HepG2 (cell line): Measurements from ENCODE around the gene STC2. TPM values are rescaled to one million over a fixed set of nuclear protein-coding genes. Genes with fewer than 3 reads are reported as not detected.

ENCODE experiments used
- BRD4 ChIP-seq: sonication (generic); formaldehyde crosslinking; IDR thresholded peaks from 2 replicates; pipeline ENCODE4 v1.4.0; 2020; ENCODE audit warnings: missing genetic modification reagents
- DMAP1 ChIP-seq: IDR thresholded peaks from 2 replicates; pipeline ENCODE4 v1.6.1; 2016
- JUND ChIP-seq: sonication (generic); formaldehyde crosslinking; IDR thresholded peaks from 2 replicates; pipeline ENCODE4 v1.8.0; 2022; ENCODE audit warnings: mild to moderate bottlenecking, missing genetic modification reagents
- KDM4B ChIP-seq: sonication (generic); formaldehyde crosslinking; IDR thresholded peaks from 2 replicates; pipeline ENCODE4 v1.4.0; 2020; ENCODE audit warnings: missing genetic modification reagents
- KLF6 ChIP-seq: IDR thresholded peaks from 2 replicates; pipeline ENCODE4 v1.8.0; 2016; ENCODE audit warnings: missing biosample characterization, missing genetic modification reagents
- MED1 ChIP-seq: sonication (generic); formaldehyde crosslinking; IDR thresholded peaks from 2 replicates; pipeline ENCODE4 v1.4.0; 2020; ENCODE audit warnings: missing genetic modification reagents
- MED8 ChIP-seq: sonication (generic); formaldehyde crosslinking; IDR thresholded peaks from 2 replicates; pipeline ENCODE4 v1.8.1; 2023; ENCODE audit warnings: mild to moderate bottlenecking, missing genetic modification reagents; ENCODE audit not compliant: insufficient replicate concordance
- MLX ChIP-seq: IDR thresholded peaks from 2 replicates; pipeline ENCODE4 v1.6.1; 2016
- MLXIP ChIP-seq: sonication (generic); formaldehyde crosslinking; IDR thresholded peaks from 2 replicates; pipeline ENCODE4 v1.9.0; 2021; ENCODE audit warnings: missing genetic modification reagents, borderline replicate concordance
- NFYC ChIP-seq: IDR thresholded peaks from 2 replicates; pipeline ENCODE4 v1.6.1; 2016; ENCODE audit warnings: missing genetic modification reagents, missing compliant biosample characterization
- NRL ChIP-seq: sonication (generic); formaldehyde crosslinking; IDR thresholded peaks from 2 replicates; pipeline ENCODE4 v1.5.0; 2020; ENCODE audit warnings: missing genetic modification reagents, mild to moderate bottlenecking, moderate library complexity, borderline replicate concordance
- RARA ChIP-seq: IDR thresholded peaks from 2 replicates; pipeline ENCODE4 v1.6.1; 2016; ENCODE audit warnings: missing genetic modification reagents, missing compliant biosample characterization
- RBM22 ChIP-seq: fragments of 200-400 bp; formaldehyde crosslinking; optimal IDR thresholded peaks from 2 replicates; pipeline ENCODE3; 2017; ENCODE audit warnings: mild to moderate bottlenecking, low read length, moderate library complexity
- SCMH1 ChIP-seq: sonication (generic); formaldehyde crosslinking; IDR thresholded peaks from 2 replicates; pipeline ENCODE4 v1.9.0; 2021; ENCODE audit warnings: missing genetic modification reagents, mild to moderate bottlenecking, borderline replicate concordance
- SKI ChIP-seq: fragments of 450-650 bp; IDR thresholded peaks from one replicate; pipeline ENCODE4 v1.6.1; 2018; ENCODE audit warnings: mild to moderate bottlenecking; ENCODE audit not compliant: partially characterized antibody
- TBX2 ChIP-seq: sonication (generic); formaldehyde crosslinking; IDR thresholded peaks from 2 replicates; pipeline ENCODE4 v1.5.0; 2020; ENCODE audit warnings: missing genetic modification reagents, mild to moderate bottlenecking, borderline replicate concordance
- ZBTB44 ChIP-seq: sonication (generic); formaldehyde crosslinking; IDR thresholded peaks from 2 replicates; pipeline ENCODE4 v1.4.0; 2020; ENCODE audit warnings: missing genetic modification reagents
- ZKSCAN8 ChIP-seq: IDR thresholded peaks from 2 replicates; pipeline ENCODE4 v1.6.1; 2016; ENCODE audit warnings: borderline replicate concordance, missing genetic modification reagents, missing compliant biosample characterization
- ZNF18 ChIP-seq: sonication (generic); formaldehyde crosslinking; IDR thresholded peaks from 2 replicates; pipeline ENCODE4 v1.8.0; 2022; ENCODE audit warnings: mild to moderate bottlenecking, missing genetic modification reagents; ENCODE audit not compliant: insufficient replicate concordance
- ZNF276 ChIP-seq: sonication (generic); formaldehyde crosslinking; IDR thresholded peaks from 2 replicates; pipeline ENCODE4 v1.4.0; 2020; ENCODE audit warnings: mild to moderate bottlenecking, low read depth, missing genetic modification reagents
- ZNF564 ChIP-seq: sonication (generic); formaldehyde crosslinking; IDR thresholded peaks from 2 replicates; pipeline ENCODE4 v1.8.1; 2023; ENCODE audit warnings: mild to moderate bottlenecking, missing genetic modification reagents
- ZNF589 ChIP-seq: sonication (generic); formaldehyde crosslinking; conservative IDR thresholded peaks from 2 replicates; pipeline ENCODE4 v1.8.0; 2022; ENCODE audit warnings: mild to moderate bottlenecking, moderate library complexity, missing genetic modification reagents
- ZNF7 ChIP-seq: IDR thresholded peaks from 2 replicates; pipeline ENCODE4 v1.6.1; 2016; ENCODE audit warnings: missing biosample characterization, missing genetic modification reagents
- polyA plus RNA-seq, 8 experiments: library from polyadenylated mRNA; depleted of rRNA in 3 of 8; stranded (reverse) in 7 of 8; unstranded in 1 of 8; fragments of >200 nt; fragmentation: Illumina TruSeq in 4 of 8; extraction: Trizol in 4 of 8; gene quantifications; 2 replicates each; pipeline versions ENCODE4 v1.2.1 to v1.2.3, GENCODE V29; 2011 to 2016; ENCODE audit warnings: low read depth in 4 of 8, missing spikeins in 1 of 8, mixed read lengths in 1 of 8; ENCODE audit not compliant: insufficient read depth in 1 of 8
- total RNA-seq, 5 experiments: library from RNA; depleted of rRNA; stranded (reverse); fragments of >200 nt; fragmentation: Illumina TruSeq; extraction: Trizol; gene quantifications; 2 replicates each; pipeline ENCODE4 v1.2.3, GENCODE V29; 2016; ENCODE audit warnings: low read depth in 1 of 5

The STC2 gene
- total and polyA plus RNA-seq, 2 of the 13 experiments (the other 11 are each of a cell fraction or from before 2014, with no cell fraction given) = 27.1 to 69.2 TPM

GRCh38 chr5:173331956-173332479 lies 3.8 kb upstream of the STC2 start (continued):
- TF ChIP-seq NRL (CRISPR knock-in tag) = 0 out of 2 replicates have a peak, but pooled peaks have one; percentile 82
- TF ChIP-seq ZNF564 = peak; percentile 39; the same call in 1 of the 2 replicates
- TF ChIP-seq SKI = no peak
- TF ChIP-seq SCMH1 (CRISPR knock-in tag) = no peak
- peak; percentile 70; the same call in 1 of the 2 replicates for TF ChIP-seq MLX (CRISPR knock-in tag)
- TF ChIP-seq ZBTB44 (CRISPR knock-in tag) = 0 out of 2 replicates have a peak, but pooled peaks have one; percentile 38
- TF ChIP-seq RARA = peak; percentile 32; the same call in 1 of the 2 replicates
- TF ChIP-seq NFYC (CRISPR knock-in tag) = peak; percentile 50; the same call in 1 of the 2 replicates
- no peak for TF ChIP-seq MED8
- TF ChIP-seq ZNF589 (CRISPR knock-in tag) = no peak
- 0 out of 2 replicates have a peak, but pooled peaks have one; percentile 42 for TF ChIP-seq KDM4B (CRISPR knock-in tag)
- TF ChIP-seq ZNF276 (CRISPR knock-in tag) = no peak
- no peak for TF ChIP-seq DMAP1 (CRISPR knock-in tag)
- no peak for TF ChIP-seq JUND
- TF ChIP-seq KLF6 (CRISPR knock-in tag) = peak; percentile 71; the same call in 1 of the 2 replicates
- TF ChIP-seq ZNF18 (CRISPR knock-in tag) = peak; percentile 82
- TF ChIP-seq ZNF7 = no peak
- TF ChIP-seq MED1 = peak; percentile 79
- no peak for TF ChIP-seq BRD4
- TF ChIP-seq ZKSCAN8 (CRISPR knock-in tag) = no peak
- TF ChIP-seq RBM22 = no peak
- TF ChIP-seq MLXIP (CRISPR knock-in tag) = no peak
- peak; percentile 43; the same call in 1 of the 2 replicates for TF ChIP-seq TBX2 (CRISPR knock-in tag)
